DMS79 treated with DMSO at 0.1 percent for 48 hours (cell line): ENCODE data around the gene IQCE.

Experiments
- DNase-seq: peaks from one replicate; lab custom pipeline; 2025; lab: John Stamatoyannopoulos, UW

IQCE gene

DNA sequence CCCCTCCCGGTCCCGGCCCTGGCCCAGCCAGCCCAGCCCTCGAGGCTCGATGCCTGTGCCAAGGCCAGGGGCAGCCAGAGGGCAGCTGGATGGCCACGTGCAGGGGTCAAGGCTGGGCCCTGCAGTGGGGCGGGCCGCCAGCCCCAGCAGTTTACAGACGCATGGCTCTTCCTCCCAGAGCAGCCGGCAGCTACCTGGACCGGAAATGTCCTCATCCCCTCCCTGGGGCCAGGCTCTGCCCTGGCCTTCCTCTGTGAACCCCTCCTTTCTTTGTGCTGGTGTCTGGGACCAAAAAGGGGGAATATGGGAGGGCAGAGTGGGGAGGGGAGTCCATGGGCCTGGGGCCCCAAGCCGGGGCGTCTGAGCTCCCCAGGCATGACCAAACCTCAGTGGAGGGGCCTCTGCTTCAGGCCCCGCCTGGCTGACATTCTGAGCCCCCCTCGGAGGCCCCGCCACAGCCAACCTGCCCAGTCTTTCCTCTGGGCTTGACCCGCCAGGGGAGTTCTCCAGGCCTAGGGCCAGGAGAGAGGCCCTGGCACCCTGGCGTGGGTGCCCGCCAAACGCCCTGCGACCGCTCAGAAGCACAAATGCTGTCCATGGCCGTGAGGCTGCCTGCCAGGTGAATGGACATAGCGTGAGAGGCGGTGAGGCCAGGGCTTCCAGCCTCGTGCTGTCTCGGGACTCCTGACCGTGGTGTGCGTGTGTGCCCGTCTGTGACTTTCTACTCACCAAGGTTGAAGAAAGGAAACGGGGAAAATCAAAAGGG lies 104.5 kb downstream of the IQCE start:
- no peak for DNase-seq

DNA sequence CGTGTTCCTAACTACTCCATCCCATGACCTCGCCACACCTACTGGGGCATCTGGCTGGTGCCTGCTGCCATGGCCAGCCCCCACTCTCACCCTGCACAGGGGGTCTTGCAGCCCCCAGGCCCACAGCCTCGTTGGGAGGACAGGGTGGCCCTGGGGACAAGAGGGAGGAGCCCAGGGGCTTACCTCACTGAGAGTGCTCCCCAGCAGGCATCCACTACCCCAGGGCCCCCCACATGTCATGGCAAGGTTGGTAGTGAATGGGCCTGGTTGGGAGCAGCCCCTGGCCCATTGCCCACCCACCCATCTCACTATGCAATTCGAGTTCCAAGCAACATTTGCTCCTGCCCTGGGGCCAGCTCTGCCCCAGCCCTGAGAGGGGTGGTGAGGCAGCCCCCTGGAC lies 105.2 kb downstream of the IQCE start:
- DNase-seq, result no peak
